HCT116 (cell line): Measurements from ENCODE around the gene ANO10. TPM values are rescaled to one million over a fixed set of nuclear protein-coding genes. Genes with fewer than 3 reads are reported as not detected.

ENCODE experiments used
- ATAC-seq: fragments of 200-7000 bp; cut with Tn5 transposase; 2 replicates; pipeline ENCODE4 v1.9.1; 2020; ENCODE audit warnings: mild to moderate bottlenecking, moderate library complexity
- BruUV-seq: library from RNA; stranded (reverse); fragments of 400-500 nt; replicated peaks from 2 replicates; lab custom pipeline; 2021; lab: Mats Ljungman, UMichigan
- CTCF ChIA-PET: fragments of 300-600 bp; sonication (Branson Sonifier 250); formaldehyde crosslinking; loops from one replicate; lab custom pipeline; 2021; ENCODE audit warnings: antibody characterized with exemption; lab: Charles Lee
- POLR2A ChIA-PET: fragments of 300-600, 350-600 bp; sonication (Branson Sonifier 250); formaldehyde crosslinking; loops from one replicate; lab custom pipeline; 2021; ENCODE audit warnings: antibody characterized with exemption; lab: Charles Lee
- RAD21 ChIA-PET, 2 experiments: fragments of 300-600 bp; sonication (Branson Sonifier 250); formaldehyde crosslinking; loops; one replicate each; lab custom pipeline; 2023; ENCODE audit warnings: low total read pairs in 2 of 2; ENCODE audit not compliant: uncharacterized antibody in 2 of 2, unreplicated experiment in 2 of 2, low non-redundant PET in 1 of 2; lab: Charles Lee
- DNase-seq: peaks from one replicate; pipeline ENCODE4 v3.0.0-alpha.2; 2010; ENCODE audit warnings: low read depth, low spot score
- H2AFZ ChIP-seq: fragments of 200-600 bp; shearing (Covaris generic), sonication (generic); 2 replicates; pipeline ENCODE4 v1.6.1; 2017; ENCODE audit warnings: low read depth, mixed run types, mixed read lengths, antibody characterized with exemption, low read length; ENCODE audit not compliant: poor library complexity, severe bottlenecking
- H3K27ac ChIP-seq: 2 replicates; pipeline ENCODE4 v1.5.1; 2012; ENCODE audit warnings: low read depth, low read length
- H3K27me3 ChIP-seq: fragments of 200-600 bp; sonication (generic); 2 replicates; pipeline ENCODE4 v1.6.1; 2016; ENCODE audit warnings: mixed run types, low read length, mixed read lengths; ENCODE audit not compliant: insufficient read depth
- H3K36me3 ChIP-seq, 2 experiments: fragments of 200-500 bp in 1 of 2; fragments of 200-600 bp in 1 of 2; sonication (Bioruptor generic) in 1 of 2; sonication (generic) in 1 of 2; 2 replicates each; pipeline versions ENCODE4 v1.5.1 to v1.6.1; 2014 to 2016; ENCODE audit warnings: low read length in 2 of 2, inconsistent platforms in 1 of 2, mixed read lengths in 1 of 2, mixed run types in 1 of 2; ENCODE audit not compliant: insufficient read depth in 2 of 2, control insufficient read depth in 1 of 2
- H3K4me1 ChIP-seq, 2 experiments: fragments of 200-600 bp in 1 of 2; sonication (generic) in 1 of 2; 2 replicates each; pipeline versions ENCODE4 v1.5.1 to v1.6.1; 2012 to 2017; ENCODE audit warnings: low read length in 2 of 2, inconsistent platforms in 1 of 2, mild to moderate bottlenecking in 1 of 2, mixed read lengths in 1 of 2, mixed run types in 1 of 2, moderate library complexity in 1 of 2; ENCODE audit not compliant: insufficient read depth in 2 of 2, control insufficient read depth in 1 of 2
- H3K4me2 ChIP-seq: fragments of 200-600 bp; sonication (generic); 2 replicates; pipeline ENCODE4 v1.6.1; 2017; ENCODE audit warnings: mixed run types, low read length, mixed read lengths
- H3K4me3 ChIP-seq, 2 experiments: fragments of 200-600 bp in 1 of 2; sonication (generic) in 1 of 2; replicated peaks in 1 of 2; 2 replicates each; pipeline ENCODE4 v1.5.1; 2011 to 2016; ENCODE audit warnings: low read length in 2 of 2, control low read depth in 1 of 2, low read depth in 1 of 2, mild to moderate bottlenecking in 1 of 2, mixed read lengths in 1 of 2, mixed run types in 1 of 2
- H3K79me2 ChIP-seq: fragments of 200-600 bp; sonication (generic); 2 replicates; pipeline ENCODE4 v1.6.1; 2017; ENCODE audit warnings: mild to moderate bottlenecking, mixed run types, low read length, moderate library complexity, mixed read lengths; ENCODE audit not compliant: insufficient read depth
- H3K9ac ChIP-seq: fragments of 200-600 bp; sonication (generic); 2 replicates; pipeline ENCODE4 v1.6.1; 2016; ENCODE audit warnings: low read length, mixed read lengths
- H3K9me2 ChIP-seq: fragments of 200-600 bp; sonication (generic), shearing (Covaris generic); 2 replicates; pipeline ENCODE4 v1.6.1; 2017; ENCODE audit warnings: mixed run types, mild to moderate bottlenecking, moderate library complexity; ENCODE audit not compliant: insufficient read depth
- H3K9me3 ChIP-seq, 2 experiments: fragments of 200-500 bp in 1 of 2; fragments of 200-600 bp in 1 of 2; sonication (Bioruptor generic) in 1 of 2; sonication (generic) in 1 of 2; 2 replicates each; pipeline ENCODE4 v1.6.1; 2014 to 2017; ENCODE audit warnings: low read length in 2 of 2, mixed read lengths in 2 of 2, inconsistent platforms in 1 of 2, low read depth in 1 of 2, mild to moderate bottlenecking in 1 of 2, mixed run types in 1 of 2, moderate library complexity in 1 of 2; ENCODE audit not compliant: control insufficient read depth in 1 of 2, insufficient read depth in 1 of 2
- H4K20me1 ChIP-seq: fragments of 200-600 bp; sonication (generic), shearing (Covaris generic); 2 replicates; pipeline ENCODE4 v1.6.1; 2017; ENCODE audit warnings: mixed run types, mild to moderate bottlenecking, moderate library complexity; ENCODE audit not compliant: insufficient read depth
- CEBPB ChIP-seq: IDR thresholded peaks from 2 replicates; pipeline ENCODE4 v1.6.1; 2012; ENCODE audit warnings: low read depth
- FOSL1 ChIP-seq: IDR thresholded peaks from 2 replicates; pipeline ENCODE4 v1.6.1; 2012; ENCODE audit warnings: low read depth
- JUND ChIP-seq: IDR thresholded peaks from 2 replicates; pipeline ENCODE4 v1.6.1; 2012
- MAX ChIP-seq: IDR thresholded peaks from 2 replicates; pipeline ENCODE4 v1.6.1; 2012
- RAD21 ChIP-seq: IDR thresholded peaks from 2 replicates; pipeline ENCODE4 v1.6.1; 2012; ENCODE audit warnings: low read depth, mild to moderate bottlenecking
- REST ChIP-seq: IDR thresholded peaks from 2 replicates; pipeline ENCODE4 v1.6.1; 2012; ENCODE audit warnings: low read depth
- SIN3A ChIP-seq: IDR thresholded peaks from 2 replicates; pipeline ENCODE4 v1.6.1; 2012; ENCODE audit warnings: low read depth
- YY1 ChIP-seq: IDR thresholded peaks from 2 replicates; pipeline ENCODE4 v1.6.1; 2011; ENCODE audit warnings: low read length, low read depth, moderate library complexity, mild to moderate bottlenecking; ENCODE audit not compliant: insufficient replicate concordance; ENCODE audit errors: extremely low read depth
- ZBTB33 ChIP-seq: IDR thresholded peaks from 2 replicates; pipeline ENCODE4 v1.6.1; 2011; ENCODE audit warnings: mild to moderate bottlenecking, low read length, moderate library complexity; ENCODE audit not compliant: insufficient replicate concordance; ENCODE audit errors: extremely low read depth
- intact Hi-C: fragments of 100-400 bp; cut with micrococcal nuclease; formaldehyde crosslinking; loops from 2 replicates; pipeline ENCODE4 v1.10.0; 2022
- total RNA-seq: library from RNA; stranded (reverse); gene quantifications from one replicate; pipeline ENCODE4 v1.2.1, GENCODE V29; 2021; ENCODE audit not compliant: unreplicated experiment

ANO10 gene
- total RNA-seq, 1 experiment from 2014 or later, result 13.3 TPM

- no peak for ATAC-seq
- intact Hi-C loops, result no loop called here
- no peak overlapping the region for H3K27ac ChIP-seq
- no peaks in the 10 kb centered on the region; the same call in 1 of the 2 replicates for H4K20me1 ChIP-seq
- no peak overlapping the region for H3K9ac ChIP-seq
- ChIA-PET RAD21 (no interaction called here), POLR2A (no interaction called here), CTCF (no interaction called here)
- H3K4me2 ChIP-seq, result no peak overlapping the region
- no peak overlapping the region for H2AFZ ChIP-seq
- TF ChIP-seq ZBTB33, result no peak
- no peak for TF ChIP-seq MAX
- no peak for TF ChIP-seq RAD21
- TF ChIP-seq FOSL1, result no peak
- no peak for TF ChIP-seq REST
- TF ChIP-seq SIN3A, result no peak
- TF ChIP-seq CEBPB, result no peak
- TF ChIP-seq YY1, result no peak
- TF ChIP-seq JUND, result no peak
- no peaks in the 10 kb centered on the region for H3K9me3 ChIP-seq
- peaks cover 0 to 2% of the 10 kb centered on the region in 2 experiments; a peak in 1 of 4 replicates for H3K4me1 ChIP-seq
- H3K79me2 ChIP-seq, result peaks cover 23% of the 10 kb centered on the region
- no peak overlapping the region for H3K4me3 ChIP-seq
- peaks cover 0 to 3% of the 10 kb centered on the region in 2 experiments; a peak in 1 of 4 replicates for H3K36me3 ChIP-seq
- no TSS peak for BruUV-seq
- H3K27me3 ChIP-seq, result no peaks in the 10 kb centered on the region
- H3K9me2 ChIP-seq, result no peaks in the 10 kb centered on the region
- DNase-seq, result no peak
Measured at GRCh38 chr3:43328653-43329052, 293.2 kb downstream of the ANO10 start.
